Measurements from ENCODE around the gene PHF19.
A peak's percentile ranks its signal among the peaks of the same experiment; 100 is the strongest.

Gene PHF19

GRCh38 chr9:120899490-120900068 lies 22.6 kb upstream of the PHF19 start:
- Histone ChIP-seq H2AFZ (ENCODE audit: low read depth) (no peak overlapping the region), H3K27ac (no peak overlapping the region)

GRCh38 chr9:120898396-120898795 lies 21.4 kb upstream of the PHF19 start:
- no peak for TF ChIP-seq CTCF (conservative IDR thresholded peaks at IDR 0.05; ENCODE audit: low read depth, low read length)
- H3K4me2 ChIP-seq, result peak overlapping the region; percentile 84; the same call in 1 of the 2 replicates
- H2AFZ ChIP-seq (ENCODE audit: low read depth), result no peak overlapping the region
- no peak overlapping the region for H3K9ac ChIP-seq
- H3K79me2 ChIP-seq (ENCODE audit: insufficient read depth, low read depth), result no peaks in the 10 kb centered on the region
- peaks cover 48% of the 10 kb centered on the region for H3K4me1 ChIP-seq (ENCODE audit: low read depth, poor library complexity, severe bottlenecking)
- H3K27ac ChIP-seq, result no peak overlapping the region
- H3K4me3 ChIP-seq (IDR thresholded peaks at IDR 0.05; ENCODE audit: insufficient read depth, low read depth, low read length), result no peak overlapping the region
- no peaks in the 10 kb centered on the region for H3K36me3 ChIP-seq (ENCODE audit: insufficient read depth)
- H3K27me3 ChIP-seq (ENCODE audit: insufficient read depth, low read depth), result no peaks in the 10 kb centered on the region
- no peaks in the 10 kb centered on the region for H4K20me1 ChIP-seq (ENCODE audit: insufficient read depth)

More at GRCh38 chr9:120899490-120900068, 22.6 kb upstream of the PHF19 start:
- no peak overlapping the region for H3K4me2 ChIP-seq
- H3K4me1 ChIP-seq (ENCODE audit: low read depth, poor library complexity, severe bottlenecking), result peaks cover 49% of the 10 kb centered on the region
- H3K4me3 ChIP-seq (IDR thresholded peaks at IDR 0.05; ENCODE audit: insufficient read depth, low read depth, low read length), result no peak overlapping the region
- no peak for TF ChIP-seq CTCF (conservative IDR thresholded peaks at IDR 0.05; ENCODE audit: low read depth, low read length)
- H3K79me2 ChIP-seq (ENCODE audit: insufficient read depth, low read depth), result no peaks in the 10 kb centered on the region
- H3K36me3 ChIP-seq (ENCODE audit: insufficient read depth), result no peaks in the 10 kb centered on the region
- no peaks in the 10 kb centered on the region for H4K20me1 ChIP-seq (ENCODE audit: insufficient read depth)
- no peaks in the 10 kb centered on the region for H3K27me3 ChIP-seq (ENCODE audit: insufficient read depth, low read depth)
- H3K9ac ChIP-seq, result no peak overlapping the region

- H3K27me3 ChIP-seq (ENCODE audit: insufficient read depth, low read depth), result no peaks in the 10 kb centered on the region
- H3K27ac ChIP-seq, result no peak overlapping the region; the same call in 1 of the 2 replicates
- H3K36me3 ChIP-seq (ENCODE audit: insufficient read depth), result no peaks in the 10 kb centered on the region
- H4K20me1 ChIP-seq (ENCODE audit: insufficient read depth), result no peaks in the 10 kb centered on the region
- peaks cover 73% of the 10 kb centered on the region for H3K4me1 ChIP-seq (ENCODE audit: low read depth, poor library complexity, severe bottlenecking)
- no peak for TF ChIP-seq CTCF (conservative IDR thresholded peaks at IDR 0.05; ENCODE audit: low read depth, low read length)
- H3K9ac ChIP-seq, result no peak overlapping the region
- H3K4me2 ChIP-seq, result no peak overlapping the region
- no peaks in the 10 kb centered on the region for H3K79me2 ChIP-seq (ENCODE audit: insufficient read depth, low read depth)
- no peak overlapping the region for H2AFZ ChIP-seq (ENCODE audit: low read depth)
- H3K4me3 ChIP-seq (IDR thresholded peaks at IDR 0.05; ENCODE audit: insufficient read depth, low read depth, low read length), result no peak overlapping the region
Observed at GRCh38 chr9:120895951-120896350, 19.0 kb upstream of the PHF19 start.

- Histone ChIP-seq H3K4me1 (ENCODE audit: low read depth, poor library complexity, severe bottlenecking) (peaks cover 87% of the 10 kb centered on the region), H3K9ac (no peak overlapping the region; the same call in 1 of the 2 replicates), H3K36me3 (ENCODE audit: insufficient read depth) (no peaks in the 10 kb centered on the region), H3K4me2 (peak overlapping the region; percentile 77; the same call in 1 of the 2 replicates), H3K4me3 (IDR thresholded peaks at IDR 0.05; ENCODE audit: insufficient read depth, low read depth, low read length) (no peak overlapping the region), H3K79me2 (ENCODE audit: insufficient read depth, low read depth) (no peaks in the 10 kb centered on the region), H4K20me1 (ENCODE audit: insufficient read depth) (no peaks in the 10 kb centered on the region), H2AFZ (ENCODE audit: low read depth) (no peak overlapping the region), H3K27ac (peak overlapping the region; percentile 94), H3K27me3 (ENCODE audit: insufficient read depth, low read depth) (no peaks in the 10 kb centered on the region)
- TF ChIP-seq CTCF (conservative IDR thresholded peaks at IDR 0.05; ENCODE audit: low read depth, low read length), result no peak
Observed at GRCh38 chr9:120894321-120895148, 17.5 kb upstream of the PHF19 start.

Data from KMS-11 (cell line).